ENCODE measurements around the gene WASF2. TPM values are rescaled to one million over a fixed set of nuclear protein-coding genes. Genes with fewer than 3 reads are reported as not detected.
"Not testable (repeated sequence)": the region's sequence is repeated elsewhere in the genome, so short reads cannot be mapped to it uniquely, and the experiment has no call there.

The WASF2 gene
- total and polyA plus RNA-seq, 2 of the 8 experiments (the other 6 are each of a cell fraction or from before 2014, with no cell fraction given) = 32.1 to 86.6 TPM

GRCh38 chr1:27463916-27464315 is 26.1 kb downstream of the WASF2 start:
- WGBS, 2 experiments (ENCODE audit: extremely low coverage in 1 of 2, insufficient coverage in 1 of 2, insufficient read length in 1 of 2, insufficient replicate concordance in 2 of 2, low coverage in 1 of 2, low lambda C conversion rate in 2 of 2, missing lambda C conversion rate in 1 of 2) = 90% methylated on average over 6 of the region's 6 CpGs; no CpG with 5 or more reads in 1 of the 2 experiments
- H2BK20ac ChIP-seq (ENCODE audit: low read length); H3K79me1 ChIP-seq (ENCODE audit: low read depth, low read length); H3K18ac ChIP-seq (ENCODE audit: extremely low read depth, low read length); H2BK120ac ChIP-seq (replicated peaks; ENCODE audit: low read depth, low read length); H2BK5ac ChIP-seq (ENCODE audit: low read depth, low read length); H4K91ac ChIP-seq (replicated peaks; ENCODE audit: insufficient read length, low read length); H3K27me3 ChIP-seq (replicated peaks in 1 of 4; ENCODE audit: control insufficient read depth in 3 of 4, extremely low read depth in 1 of 4, insufficient read depth in 3 of 4, low read length in 3 of 4); FAIRE-seq; H3K9me3 ChIP-seq (ENCODE audit: insufficient read depth in 2 of 2, low read depth in 1 of 2, low read length in 1 of 2); H3K4ac ChIP-seq (replicated peaks; ENCODE audit: insufficient read length, low read depth, low read length); H2BK12ac ChIP-seq (ENCODE audit: low read depth, low read length); H3K23me2 ChIP-seq (ENCODE audit: low read depth, low read length); H4K8ac ChIP-seq (ENCODE audit: extremely low read depth, insufficient read depth, low read length); H2AFZ ChIP-seq (ENCODE audit: low read length); H3K27ac ChIP-seq (ENCODE audit: low read depth, low read length); H2AK5ac ChIP-seq (ENCODE audit: low read depth, low read length); H4K20me1 ChIP-seq (replicated peaks in 1 of 2; ENCODE audit: control insufficient read depth in 1 of 2, insufficient read depth in 2 of 2, low read length in 2 of 2); H3K56ac ChIP-seq (replicated peaks; ENCODE audit: insufficient read length, low read depth, low read length); DNase-seq (ENCODE audit: low read depth in 1 of 2, low spot score in 2 of 2); H3K23ac ChIP-seq (ENCODE audit: insufficient read length); H3K4me2 ChIP-seq (ENCODE audit: insufficient read depth in 1 of 2, low read depth in 2 of 2, low read length in 2 of 2); H3K4me3 ChIP-seq (ENCODE audit: extremely low read depth in 1 of 4, insufficient read depth in 2 of 4, low read depth in 3 of 4, low read length in 4 of 4); H4K5ac ChIP-seq (ENCODE audit: insufficient read length, low read depth, low read length); H3K36me3 ChIP-seq (ENCODE audit: control insufficient read depth in 2 of 4, insufficient read depth in 4 of 4, low read length in 3 of 4); H3K4me1 ChIP-seq (replicated peaks in 1 of 4; ENCODE audit: control insufficient read depth in 3 of 4, insufficient read depth in 4 of 4, low read length in 3 of 4); H3K9ac ChIP-seq (replicated peaks in 1 of 4; ENCODE audit: extremely low read depth in 1 of 4, low read depth in 3 of 4, low read length in 3 of 4); H3K14ac ChIP-seq (ENCODE audit: insufficient read length); H2BK15ac ChIP-seq (ENCODE audit: low read length): not testable (repeated sequence)
- CTCF ChIA-PET (ENCODE audit: partially characterized antibody) = interaction anchor here (0.6 to 2.6 kb wide), 10 partner anchors 11 to 609 kb away, joined by 3 to 8 read pairs (median 3); no protein-coding TSS in a partner anchor
- POLR2A ChIA-PET (ENCODE audit: partially characterized antibody) = interaction anchor here (1.0 to 3.2 kb wide), 3 partner anchors 9 to 13 kb away, joined by 3 to 11 read pairs (median 9); no protein-coding TSS in a partner anchor
- peaks cover 0 to 56% of the 10 kb centered on the region in 2 experiments; a peak in 2 of 4 replicates for H3K79me2 ChIP-seq (ENCODE audit: control insufficient read depth in 1 of 2, insufficient read depth in 2 of 2, low read length in 2 of 2)

- H3K79me2 ChIP-seq (ENCODE audit: control insufficient read depth in 1 of 2, insufficient read depth in 2 of 2, low read length in 2 of 2) = peaks cover 0 to 27% of the 10 kb centered on the region in 2 experiments; a peak in 2 of 4 replicates
- H3K27ac ChIP-seq (ENCODE audit: low read depth, low read length); FAIRE-seq; H3K4ac ChIP-seq (replicated peaks; ENCODE audit: insufficient read length, low read depth, low read length); H3K4me1 ChIP-seq (replicated peaks in 1 of 4; ENCODE audit: control insufficient read depth in 3 of 4, insufficient read depth in 4 of 4, low read length in 3 of 4); DNase-seq (ENCODE audit: low read depth in 1 of 2, low spot score in 2 of 2); H2BK5ac ChIP-seq (ENCODE audit: low read depth, low read length); H3K27me3 ChIP-seq (replicated peaks in 1 of 4; ENCODE audit: control insufficient read depth in 3 of 4, extremely low read depth in 1 of 4, insufficient read depth in 3 of 4, low read length in 3 of 4); H4K20me1 ChIP-seq (replicated peaks in 1 of 2; ENCODE audit: control insufficient read depth in 1 of 2, insufficient read depth in 2 of 2, low read length in 2 of 2); H3K56ac ChIP-seq (replicated peaks; ENCODE audit: insufficient read length, low read depth, low read length); H3K4me3 ChIP-seq (ENCODE audit: extremely low read depth in 1 of 4, insufficient read depth in 2 of 4, low read depth in 3 of 4, low read length in 4 of 4); H3K36me3 ChIP-seq (ENCODE audit: control insufficient read depth in 2 of 4, insufficient read depth in 4 of 4, low read length in 3 of 4); H2AK5ac ChIP-seq (ENCODE audit: low read depth, low read length); H3K9me3 ChIP-seq (ENCODE audit: insufficient read depth in 2 of 2, low read depth in 1 of 2, low read length in 1 of 2); H3K18ac ChIP-seq (ENCODE audit: extremely low read depth, low read length); H2BK20ac ChIP-seq (ENCODE audit: low read length); H3K9ac ChIP-seq (replicated peaks in 1 of 4; ENCODE audit: extremely low read depth in 1 of 4, low read depth in 3 of 4, low read length in 3 of 4); H3K23me2 ChIP-seq (ENCODE audit: low read depth, low read length); H3K79me1 ChIP-seq (ENCODE audit: low read depth, low read length); H4K5ac ChIP-seq (ENCODE audit: insufficient read length, low read depth, low read length); H4K8ac ChIP-seq (ENCODE audit: extremely low read depth, insufficient read depth, low read length); H3K4me2 ChIP-seq (ENCODE audit: insufficient read depth in 1 of 2, low read depth in 2 of 2, low read length in 2 of 2); H2BK12ac ChIP-seq (ENCODE audit: low read depth, low read length); H4K91ac ChIP-seq (replicated peaks; ENCODE audit: insufficient read length, low read length); H3K14ac ChIP-seq (ENCODE audit: insufficient read length); H2BK15ac ChIP-seq (ENCODE audit: low read length); H3K23ac ChIP-seq (ENCODE audit: insufficient read length); H2BK120ac ChIP-seq (replicated peaks; ENCODE audit: low read depth, low read length); H2AFZ ChIP-seq (ENCODE audit: low read length): not testable (repeated sequence)
- 98% methylated on average over 10 of the region's 10 CpGs; no CpG with 5 or more reads in 1 of the 2 experiments for WGBS, 2 experiments (ENCODE audit: extremely low coverage in 1 of 2, insufficient coverage in 1 of 2, insufficient read length in 1 of 2, insufficient replicate concordance in 2 of 2, low coverage in 1 of 2, low lambda C conversion rate in 2 of 2, missing lambda C conversion rate in 1 of 2)
- ChIA-PET CTCF (ENCODE audit: partially characterized antibody) (interaction anchor here (1.3 kb wide), 1 partner anchor 23 kb away, joined by 5 read pairs; no protein-coding TSS in a partner anchor), POLR2A (ENCODE audit: partially characterized antibody) (interaction anchor here (1.1 to 2.0 kb wide), 2 partner anchors 9 to 25 kb away, joined by 3 to 6 read pairs; no protein-coding TSS in a partner anchor)
These were observed 31.4 kb downstream of the WASF2 start for GRCh38 chr1:27458521-27458920.

Data from H1 (cell line).